Prostate gland (tissue), 1 donor: ENCODE data around the gene AKNA.

ENCODE experiments used
- POLR2A ChIP-seq: fragments of 450-650 bp; IDR thresholded peaks from one replicate; pipeline ENCODE4 v1.6.1; 2016; ENCODE audit warnings: antibody characterized with exemption, mild to moderate bottlenecking
- POLR2AphosphoS5 ChIP-seq: sonication (generic); formaldehyde crosslinking; IDR thresholded peaks from one replicate; pipeline ENCODE4 v1.6.1; 2017; ENCODE audit warnings: antibody characterized with exemption

DNA sequence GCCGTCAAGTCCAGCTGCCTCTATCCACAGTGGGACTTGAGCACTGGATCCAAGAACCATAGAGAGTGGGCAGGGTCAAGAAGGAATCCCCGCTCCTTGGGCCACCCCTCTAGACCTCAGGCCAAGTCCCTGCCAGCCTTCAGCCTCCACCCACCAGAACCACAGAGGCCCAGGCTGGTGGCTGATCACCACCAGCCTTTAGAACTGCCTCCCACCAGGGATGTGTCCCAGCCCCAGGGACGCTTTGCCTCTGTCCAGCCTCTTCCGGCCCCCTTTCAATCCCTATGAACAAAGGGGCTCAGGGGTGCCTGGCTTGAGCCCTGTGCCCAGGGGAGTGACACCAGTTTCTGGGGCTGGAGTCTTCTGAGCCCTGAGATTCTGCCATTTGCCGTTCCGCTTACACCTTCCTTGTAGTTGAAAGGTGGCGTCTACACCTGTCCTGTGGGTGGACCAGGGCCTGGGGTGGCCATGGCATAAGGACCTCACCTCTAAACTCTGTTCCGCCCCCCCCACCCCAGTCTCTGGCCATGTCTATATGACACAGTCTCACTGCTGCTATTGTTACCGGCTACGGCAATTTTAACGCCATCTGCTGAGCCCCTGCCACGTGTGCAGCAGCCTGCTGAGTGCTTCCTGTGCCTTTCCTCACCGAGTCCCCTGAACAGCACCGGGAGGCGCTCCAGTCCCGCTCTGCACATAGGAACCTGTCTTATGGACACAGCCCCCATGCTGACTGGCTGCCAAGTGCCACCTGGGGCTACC lies 100.6 kb downstream of the AKNA start:
- TF ChIP-seq POLR2AphosphoS5 (no peak), POLR2A (no peak)
